HEK293 (cell line): ENCODE measurements around the gene TMEM62.

Experiments
- CTCF ChIA-PET: fragments of 350-600 bp; formaldehyde crosslinking; extraction: SDS; loops from one replicate; lab custom pipeline; 2021; ENCODE audit warnings: antibody characterized with exemption; lab: Yijun Ruan, JAX
- POLR2A ChIA-PET: fragments of 300-600 bp; formaldehyde crosslinking; extraction: SDS; loops from one replicate; lab custom pipeline; 2020; ENCODE audit warnings: antibody characterized with exemption, inconsistent platforms; lab: Yijun Ruan, JAX
- H3K27ac ChIP-seq: fragments of 200-500 bp; sonication (Bioruptor generic); 2 replicates; pipeline ENCODE4 v1.5.1; 2014; ENCODE audit warnings: low read depth, low read length, control low read depth, inconsistent platforms; ENCODE audit errors: extremely low read depth
- H3K36me3 ChIP-seq, 2 experiments: fragments of 200-500 bp in 1 of 2; sonication (Bioruptor generic) in 1 of 2; 1 replicate in 1 of 2; 2 replicates in 1 of 2; pipeline ENCODE4 v1.5.1; 2014 to 2017; ENCODE audit warnings: inconsistent platforms in 2 of 2, low read length in 2 of 2; ENCODE audit not compliant: control insufficient read depth in 2 of 2, insufficient read depth in 1 of 2
- H3K4me1 ChIP-seq: fragments of 200-500 bp; sonication (Bioruptor generic); 2 replicates; pipeline ENCODE4 v1.5.1; 2014; ENCODE audit warnings: mild to moderate bottlenecking, low read length, inconsistent platforms; ENCODE audit not compliant: control insufficient read depth, insufficient read depth
- H3K4me3 ChIP-seq: 2 replicates; pipeline ENCODE4 v1.5.1; 2011; ENCODE audit warnings: low read depth, mild to moderate bottlenecking, control low read depth, low read length, moderate library complexity
- H3K9me3 ChIP-seq: fragments of 200-500 bp; sonication (Bioruptor generic); 2 replicates; pipeline ENCODE4 v1.5.1; 2014; ENCODE audit warnings: low read depth, low read length, inconsistent platforms; ENCODE audit not compliant: control insufficient read depth, insufficient read depth
- IKZF3 ChIP-seq: fragments of 450-650 bp; IDR thresholded peaks from 2 replicates; pipeline ENCODE4 v1.5.0; 2018; ENCODE audit warnings: missing biosample characterization, mild to moderate bottlenecking, missing genetic modification characterization, moderate library complexity
- SP2 ChIP-seq: fragments of 450-650 bp; formaldehyde crosslinking; IDR thresholded peaks from 2 replicates; pipeline ENCODE4 v1.5.1; 2016; ENCODE audit warnings: missing biosample characterization, missing genetic modification characterization
- SP3 ChIP-seq: fragments of 450-650 bp; formaldehyde crosslinking; IDR thresholded peaks from 2 replicates; pipeline ENCODE4 v1.5.1; 2016; ENCODE audit warnings: missing biosample characterization, missing genetic modification characterization
- SP7 ChIP-seq: fragments of 450-650 bp; formaldehyde crosslinking; IDR thresholded peaks from 2 replicates; pipeline ENCODE4 v1.5.1; 2016; ENCODE audit warnings: missing biosample characterization, missing genetic modification characterization
- WT1 ChIP-seq: fragments of 450-650 bp; formaldehyde crosslinking; IDR thresholded peaks from 2 replicates; pipeline ENCODE4 v1.5.1; 2016; ENCODE audit warnings: missing biosample characterization, missing genetic modification characterization
- ZBTB6 ChIP-seq: fragments of 450-650 bp; formaldehyde crosslinking; IDR thresholded peaks from 2 replicates; pipeline ENCODE4 v1.5.1; 2017; ENCODE audit warnings: missing biosample characterization, missing genetic modification characterization
- ZNF146 ChIP-seq: fragments of 450-650 bp; formaldehyde crosslinking; IDR thresholded peaks from 2 replicates; pipeline ENCODE4 v1.5.1; 2016; ENCODE audit warnings: missing biosample characterization, missing genetic modification characterization
- ZNF184 ChIP-seq: fragments of 450-650 bp; IDR thresholded peaks from 2 replicates; pipeline ENCODE4 v1.5.1; 2018; ENCODE audit warnings: missing biosample characterization, mild to moderate bottlenecking, missing genetic modification characterization
- ZNF48 ChIP-seq: fragments of 450-650 bp; formaldehyde crosslinking; IDR thresholded peaks from 2 replicates; pipeline ENCODE4 v1.5.1; 2016; ENCODE audit warnings: missing biosample characterization, missing genetic modification characterization
- ZNF529 ChIP-seq: fragments of 450-650 bp; formaldehyde crosslinking; IDR thresholded peaks from 2 replicates; pipeline ENCODE4 v1.5.1; 2017; ENCODE audit warnings: missing genetic modification characterization, missing biosample characterization; ENCODE audit not compliant: insufficient replicate concordance
- ZNF560 ChIP-seq: fragments of 450-650 bp; formaldehyde crosslinking; IDR thresholded peaks from 2 replicates; pipeline ENCODE4 v1.5.1; 2017; ENCODE audit warnings: missing biosample characterization, missing genetic modification characterization, borderline replicate concordance
- ZNF621 ChIP-seq: fragments of 450-650 bp; formaldehyde crosslinking; IDR thresholded peaks from 2 replicates; pipeline ENCODE4 v1.5.1; 2017; ENCODE audit warnings: missing biosample characterization, missing genetic modification characterization
- TF ChIP-seq, protein P1 (sequence below): fragments of 450-650 bp; formaldehyde crosslinking; IDR thresholded peaks from 2 replicates; pipeline ENCODE4 v1.5.1; 2016; ENCODE audit warnings: missing biosample characterization, missing genetic modification characterization, borderline replicate concordance
- TF ChIP-seq, protein P2 (sequence below): sonication (generic); formaldehyde crosslinking; IDR thresholded peaks from 2 replicates; pipeline ENCODE4 v1.8.1; 2022; ENCODE audit warnings: mild to moderate bottlenecking, moderate library complexity, missing genetic modification reagents
- TF ChIP-seq, protein P3 (sequence below): fragments of 450-650 bp; formaldehyde crosslinking; IDR thresholded peaks from 2 replicates; pipeline ENCODE4 v1.5.1; 2016; ENCODE audit warnings: missing biosample characterization, missing genetic modification characterization, low read depth
- TF ChIP-seq, protein P4 (sequence below): fragments of 450-650 bp; formaldehyde crosslinking; IDR thresholded peaks from 2 replicates; pipeline ENCODE4 v1.5.1; 2016; ENCODE audit warnings: missing biosample characterization, missing genetic modification characterization, borderline replicate concordance

The TMEM62 gene

DNA sequence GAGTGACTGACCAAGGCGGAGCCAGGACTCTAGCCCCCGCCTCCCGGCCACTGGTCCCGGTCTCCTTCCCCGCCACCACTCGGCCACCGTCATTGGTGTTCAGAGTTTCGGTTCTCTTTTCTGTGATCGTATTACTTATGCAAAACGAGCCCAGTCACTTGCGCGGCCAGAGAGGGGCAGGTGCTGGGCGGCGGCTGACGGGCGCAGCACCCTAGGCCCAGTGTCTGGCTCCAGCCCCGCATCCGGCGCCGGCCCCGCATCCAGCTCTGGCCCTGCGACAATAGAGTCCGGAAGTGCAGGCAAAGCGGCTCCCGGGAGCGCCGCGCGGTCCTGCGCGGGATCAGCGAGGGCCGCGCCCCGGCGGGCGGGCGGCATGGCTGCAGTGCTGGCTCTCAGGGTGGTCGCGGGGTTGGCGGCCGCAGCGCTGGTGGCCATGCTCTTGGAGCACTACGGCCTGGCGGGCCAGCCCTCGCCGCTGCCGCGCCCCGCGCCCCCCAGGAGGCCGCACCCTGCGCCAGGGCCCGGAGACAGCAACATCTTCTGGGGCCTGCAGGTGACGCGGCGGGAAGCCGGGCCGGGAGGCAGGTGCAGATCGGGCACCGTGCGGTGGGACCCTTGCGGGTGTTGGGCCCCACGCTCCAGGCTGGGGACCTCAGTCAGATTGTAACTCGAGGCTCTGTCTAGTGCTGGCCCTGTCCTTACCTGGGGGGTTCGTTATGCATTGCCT lies at the start of gene TMEM62 (continued):
- TF ChIP-seq SP2 (tag by site-specific recombination) (peak; percentile 74), ZNF184 (tag by site-specific recombination) (0 out of 2 replicates have a peak, but pooled peaks have one; percentile 10), ZNF621 (tag by site-specific recombination) (no peak), IKZF3 (tag by site-specific recombination) (peak; percentile 29; the same call in 1 of the 2 replicates), SP3 (tag by site-specific recombination) (peak; percentile 35; the same call in 1 of the 2 replicates)
- TF ChIP-seq, protein P1, sequence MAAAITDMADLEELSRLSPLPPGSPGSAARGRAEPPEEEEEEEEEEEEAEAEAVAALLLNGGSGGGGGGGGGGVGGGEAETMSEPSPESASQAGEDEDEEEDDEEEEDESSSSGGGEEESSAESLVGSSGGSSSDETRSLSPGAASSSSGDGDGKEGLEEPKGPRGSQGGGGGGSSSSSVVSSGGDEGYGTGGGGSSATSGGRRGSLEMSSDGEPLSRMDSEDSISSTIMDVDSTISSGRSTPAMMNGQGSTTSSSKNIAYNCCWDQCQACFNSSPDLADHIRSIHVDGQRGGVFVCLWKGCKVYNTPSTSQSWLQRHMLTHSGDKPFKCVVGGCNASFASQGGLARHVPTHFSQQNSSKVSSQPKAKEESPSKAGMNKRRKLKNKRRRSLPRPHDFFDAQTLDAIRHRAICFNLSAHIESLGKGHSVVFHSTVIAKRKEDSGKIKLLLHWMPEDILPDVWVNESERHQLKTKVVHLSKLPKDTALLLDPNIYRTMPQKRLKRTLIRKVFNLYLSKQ = no peak
- TF ChIP-seq, protein P2, sequence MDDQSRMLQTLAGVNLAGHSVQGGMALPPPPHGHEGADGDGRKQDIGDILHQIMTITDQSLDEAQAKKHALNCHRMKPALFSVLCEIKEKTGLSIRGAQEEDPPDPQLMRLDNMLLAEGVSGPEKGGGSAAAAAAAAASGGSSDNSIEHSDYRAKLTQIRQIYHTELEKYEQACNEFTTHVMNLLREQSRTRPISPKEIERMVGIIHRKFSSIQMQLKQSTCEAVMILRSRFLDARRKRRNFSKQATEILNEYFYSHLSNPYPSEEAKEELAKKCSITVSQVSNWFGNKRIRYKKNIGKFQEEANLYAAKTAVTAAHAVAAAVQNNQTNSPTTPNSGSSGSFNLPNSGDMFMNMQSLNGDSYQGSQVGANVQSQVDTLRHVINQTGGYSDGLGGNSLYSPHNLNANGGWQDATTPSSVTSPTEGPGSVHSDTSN (CRISPR knock-in tag) = peak; percentile 54; the same call in 1 of the 2 replicates
- TF ChIP-seq, all 188 proteins: peak for 26

DNA sequence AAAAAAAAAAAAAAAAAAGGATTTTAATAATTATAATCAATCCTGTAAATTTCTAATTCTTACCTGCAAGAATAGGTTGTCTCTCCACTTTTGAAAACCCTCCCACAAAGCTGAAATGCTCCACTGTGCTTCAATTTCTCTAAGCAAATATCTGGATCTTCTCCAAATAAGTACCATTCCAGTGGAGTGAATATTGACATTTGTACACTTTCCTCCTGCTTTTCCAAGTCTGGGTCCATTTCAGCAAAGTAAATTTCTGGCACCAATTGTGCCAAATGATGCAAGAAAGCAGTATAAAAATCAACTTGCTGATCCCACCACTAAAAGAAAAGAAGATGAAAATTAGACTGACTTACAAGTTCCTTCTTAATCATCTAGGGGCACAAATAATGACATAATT lies 47.5 kb upstream of the TMEM62 start:
- no peaks in the 10 kb centered on the region for H3K9me3 ChIP-seq
- H3K36me3 ChIP-seq = peaks cover 9 to 35% of the 10 kb centered on the region in 2 experiments; a peak in 2 of 3 replicates
- H3K27ac ChIP-seq = no peak overlapping the region
- TF ChIP-seq ZNF560 (tag by site-specific recombination) (no peak), ZNF48 (no peak), ZNF529 (tag by site-specific recombination) (no peak), ZNF146 (no peak)
- TF ChIP-seq, protein P3, sequence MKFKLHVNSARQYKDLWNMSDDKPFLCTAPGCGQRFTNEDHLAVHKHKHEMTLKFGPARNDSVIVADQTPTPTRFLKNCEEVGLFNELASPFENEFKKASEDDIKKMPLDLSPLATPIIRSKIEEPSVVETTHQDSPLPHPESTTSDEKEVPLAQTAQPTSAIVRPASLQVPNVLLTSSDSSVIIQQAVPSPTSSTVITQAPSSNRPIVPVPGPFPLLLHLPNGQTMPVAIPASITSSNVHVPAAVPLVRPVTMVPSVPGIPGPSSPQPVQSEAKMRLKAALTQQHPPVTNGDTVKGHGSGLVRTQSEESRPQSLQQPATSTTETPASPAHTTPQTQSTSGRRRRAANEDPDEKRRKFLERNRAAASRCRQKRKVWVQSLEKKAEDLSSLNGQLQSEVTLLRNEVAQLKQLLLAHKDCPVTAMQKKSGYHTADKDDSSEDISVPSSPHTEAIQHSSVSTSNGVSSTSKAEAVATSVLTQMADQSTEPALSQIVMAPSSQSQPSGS (tag by site-specific recombination) = no peak
- TF ChIP-seq, protein P4, sequence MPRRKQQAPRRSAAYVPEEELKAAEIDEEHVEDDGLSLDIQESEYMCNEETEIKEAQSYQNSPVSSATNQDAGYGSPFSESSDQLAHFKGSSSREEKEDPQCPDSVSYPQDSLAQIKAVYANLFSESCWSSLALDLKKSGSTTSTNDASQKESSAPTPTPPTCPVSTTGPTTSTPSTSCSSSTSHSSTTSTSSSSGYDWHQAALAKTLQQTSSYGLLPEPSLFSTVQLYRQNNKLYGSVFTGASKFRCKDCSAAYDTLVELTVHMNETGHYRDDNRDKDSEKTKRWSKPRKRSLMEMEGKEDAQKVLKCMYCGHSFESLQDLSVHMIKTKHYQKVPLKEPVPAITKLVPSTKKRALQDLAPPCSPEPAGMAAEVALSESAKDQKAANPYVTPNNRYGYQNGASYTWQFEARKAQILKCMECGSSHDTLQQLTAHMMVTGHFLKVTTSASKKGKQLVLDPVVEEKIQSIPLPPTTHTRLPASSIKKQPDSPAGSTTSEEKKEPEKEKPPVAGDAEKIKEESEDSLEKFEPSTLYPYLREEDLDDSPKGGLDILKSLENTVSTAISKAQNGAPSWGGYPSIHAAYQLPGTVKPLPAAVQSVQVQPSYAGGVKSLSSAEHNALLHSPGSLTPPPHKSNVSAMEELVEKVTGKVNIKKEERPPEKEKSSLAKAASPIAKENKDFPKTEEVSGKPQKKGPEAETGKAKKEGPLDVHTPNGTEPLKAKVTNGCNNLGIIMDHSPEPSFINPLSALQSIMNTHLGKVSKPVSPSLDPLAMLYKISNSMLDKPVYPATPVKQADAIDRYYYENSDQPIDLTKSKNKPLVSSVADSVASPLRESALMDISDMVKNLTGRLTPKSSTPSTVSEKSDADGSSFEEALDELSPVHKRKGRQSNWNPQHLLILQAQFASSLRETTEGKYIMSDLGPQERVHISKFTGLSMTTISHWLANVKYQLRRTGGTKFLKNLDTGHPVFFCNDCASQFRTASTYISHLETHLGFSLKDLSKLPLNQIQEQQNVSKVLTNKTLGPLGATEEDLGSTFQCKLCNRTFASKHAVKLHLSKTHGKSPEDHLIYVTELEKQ (tag by site-specific recombination) = no peak
- POLR2A ChIA-PET = interaction anchor here (0.7 kb wide), 1 partner anchor 708 kb away, joined by 3 read pairs; no protein-coding TSS in a partner anchor
- H3K4me1 ChIP-seq = no peaks in the 10 kb centered on the region
- H3K4me3 ChIP-seq = no peak overlapping the region
- CTCF ChIA-PET = no interaction called here

DNA sequence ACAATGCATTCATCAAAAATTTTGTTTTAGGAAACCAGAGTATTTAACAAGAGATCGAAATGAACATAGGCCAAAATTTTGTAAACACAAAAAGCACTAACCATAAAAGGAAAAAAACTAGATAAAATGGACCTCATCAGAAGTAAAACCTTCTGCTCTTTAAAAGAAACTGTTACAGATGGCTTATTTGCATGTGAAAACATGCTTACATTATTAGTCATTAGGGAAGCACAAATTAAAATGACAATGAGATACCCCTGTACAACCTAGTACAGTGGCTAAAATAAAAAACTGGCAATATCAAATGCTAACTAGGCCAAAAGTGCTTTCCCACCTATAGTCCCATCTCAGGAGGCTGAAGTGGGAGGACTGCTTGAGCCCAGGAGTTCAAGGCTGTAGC lies 46.8 kb upstream of the TMEM62 start:
- Histone ChIP-seq H3K27ac (no peak overlapping the region), H3K4me3 (no peak overlapping the region), H3K9me3 (no peaks in the 10 kb centered on the region), H3K4me1 (no peaks in the 10 kb centered on the region)
- TF ChIP-seq SP7 (tag by site-specific recombination) (no peak), WT1 (tag by site-specific recombination) (no peak), ZBTB6 (tag by site-specific recombination) (no peak)
- TF ChIP-seq, all 188 proteins: peak for 0
- POLR2A ChIA-PET = interaction anchor here (0.7 kb wide), 1 partner anchor 709 kb away, joined by 3 read pairs; no protein-coding TSS in a partner anchor
- H3K36me3 ChIP-seq = peaks cover 5 to 29% of the 10 kb centered on the region in 2 experiments; a peak in 2 of 3 replicates
- CTCF ChIA-PET = no interaction called here
